GM13976 (cell line): ENCODE data around the gene TTLL5.

ENCODE experiments used
- DNase-seq: peaks from one replicate; pipeline ENCODE4 v3.0.0; 2012; ENCODE audit warnings: low spot score
- in situ Hi-C: fragments of 300-500 bp; cut with MboI; formaldehyde crosslinking; loops from one replicate; pipeline ENCODE4 v1.12.0; 2022; ENCODE audit warnings: low sequenced_read_pairs, mixed read lengths, inconsistent platforms; ENCODE audit not compliant: unreplicated experiment
- TF ChIP-seq, protein P1 (sequence below): IDR thresholded peaks from 2 replicates; pipeline ENCODE4 v1.5.1; 2012; ENCODE audit warnings: borderline replicate concordance, mild to moderate bottlenecking; ENCODE audit not compliant: insufficient read depth; ENCODE audit errors: extremely low read depth, missing control alignments, control extremely low read depth

TTLL5 gene

GRCh38 chr14:75849300-75849895 is 188.4 kb downstream of the TTLL5 start:
- DNase-seq, result no peak
- TF ChIP-seq, protein P1, sequence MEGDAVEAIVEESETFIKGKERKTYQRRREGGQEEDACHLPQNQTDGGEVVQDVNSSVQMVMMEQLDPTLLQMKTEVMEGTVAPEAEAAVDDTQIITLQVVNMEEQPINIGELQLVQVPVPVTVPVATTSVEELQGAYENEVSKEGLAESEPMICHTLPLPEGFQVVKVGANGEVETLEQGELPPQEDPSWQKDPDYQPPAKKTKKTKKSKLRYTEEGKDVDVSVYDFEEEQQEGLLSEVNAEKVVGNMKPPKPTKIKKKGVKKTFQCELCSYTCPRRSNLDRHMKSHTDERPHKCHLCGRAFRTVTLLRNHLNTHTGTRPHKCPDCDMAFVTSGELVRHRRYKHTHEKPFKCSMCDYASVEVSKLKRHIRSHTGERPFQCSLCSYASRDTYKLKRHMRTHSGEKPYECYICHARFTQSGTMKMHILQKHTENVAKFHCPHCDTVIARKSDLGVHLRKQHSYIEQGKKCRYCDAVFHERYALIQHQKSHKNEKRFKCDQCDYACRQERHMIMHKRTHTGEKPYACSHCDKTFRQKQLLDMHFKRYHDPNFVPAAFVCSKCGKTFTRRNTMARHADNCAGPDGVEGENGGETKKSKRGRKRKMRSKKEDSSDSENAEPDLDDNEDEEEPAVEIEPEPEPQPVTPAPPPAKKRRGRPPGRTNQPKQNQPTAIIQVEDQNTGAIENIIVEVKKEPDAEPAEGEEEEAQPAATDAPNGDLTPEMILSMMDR, result no peak
- in situ Hi-C loops, result no loop called here

DNA sequence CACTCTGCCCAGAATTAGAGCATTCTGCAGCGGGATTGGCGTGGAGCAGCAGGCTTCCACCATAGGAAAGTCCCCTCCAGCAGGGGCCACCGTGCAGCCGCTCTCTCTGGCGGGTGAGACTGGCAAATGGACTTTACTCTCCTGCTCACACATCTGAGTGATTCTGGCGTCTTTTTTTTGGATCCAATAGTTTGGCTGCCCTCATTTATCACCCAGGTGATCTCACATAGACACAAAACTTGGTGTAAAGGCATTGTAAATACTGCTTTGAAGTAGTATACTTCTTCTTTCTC is 190.5 kb downstream of the TTLL5 start:
- in situ Hi-C loops, result no loop called here
- TF ChIP-seq, protein P1, result no peak
- DNase-seq, result no peak

DNA sequence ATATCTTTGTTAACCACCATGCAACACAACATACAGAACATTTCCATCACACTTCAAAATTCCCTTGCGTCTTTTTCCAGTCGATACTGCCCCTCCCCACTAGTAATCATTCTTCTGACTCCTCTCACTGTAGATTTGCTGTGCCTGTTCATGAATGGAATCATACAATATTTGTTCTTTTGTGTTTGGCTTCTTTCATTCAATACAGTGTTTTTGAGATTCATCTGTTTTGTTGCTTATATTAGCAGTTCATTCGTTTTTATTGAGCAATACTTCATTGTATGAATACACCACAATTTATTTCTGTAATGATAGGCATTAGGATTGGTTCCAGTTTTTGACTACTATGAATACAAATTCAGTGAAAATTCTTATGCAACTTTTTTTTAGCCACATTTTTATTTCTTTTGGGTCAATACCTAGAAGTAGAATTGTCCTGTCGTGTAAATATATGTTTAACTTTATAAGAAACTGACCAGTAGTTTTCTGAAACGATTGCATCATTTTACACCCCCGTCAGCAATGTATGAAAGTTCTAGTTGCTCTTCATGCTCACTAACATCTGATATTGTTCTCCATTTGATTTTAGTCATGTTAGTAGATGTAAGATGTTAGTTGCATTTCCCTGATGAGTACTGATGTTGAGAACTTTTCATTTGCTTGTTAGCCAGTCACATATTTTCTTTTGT is 193.2 kb downstream of the TTLL5 start:
- no peak for DNase-seq
- TF ChIP-seq, protein P1, result no peak
- in situ Hi-C loops, result no loop called here

GRCh38 chr14:75857199-75857598 is 196.2 kb downstream of the TTLL5 start:
- DNase-seq, result no peak
- in situ Hi-C loops, result no loop called here
- TF ChIP-seq, protein P1, result no peak

- TF ChIP-seq, protein P1, result no peak
- no peak for DNase-seq
- in situ Hi-C loops, result no loop called here
These were observed 197.3 kb downstream of the TTLL5 start for GRCh38 chr14:75858362-75858761.

DNA sequence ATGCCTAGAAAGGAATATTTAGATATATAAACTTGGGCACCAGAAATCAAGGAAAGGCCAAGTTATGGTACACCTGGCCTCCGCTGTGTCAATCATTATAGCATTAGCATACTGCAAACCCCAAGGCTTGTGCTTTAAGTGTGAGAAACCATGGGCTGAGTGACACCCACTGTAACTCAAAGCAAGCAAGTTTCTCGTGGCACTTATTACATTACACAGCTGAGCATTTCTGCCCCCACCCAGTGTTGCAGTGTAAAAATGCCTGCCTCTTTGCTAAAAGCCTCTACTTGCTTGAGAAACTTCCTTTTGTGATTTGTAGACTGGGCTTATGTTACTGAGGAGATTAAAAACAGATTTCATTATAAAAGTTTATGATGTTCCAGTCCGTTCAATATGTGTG is 198.7 kb downstream of the TTLL5 start:
- DNase-seq, result no peak
- in situ Hi-C loops, result no loop called here
- TF ChIP-seq, protein P1, result no peak
